ENCODE data around the gene GMCL1.

DNA sequence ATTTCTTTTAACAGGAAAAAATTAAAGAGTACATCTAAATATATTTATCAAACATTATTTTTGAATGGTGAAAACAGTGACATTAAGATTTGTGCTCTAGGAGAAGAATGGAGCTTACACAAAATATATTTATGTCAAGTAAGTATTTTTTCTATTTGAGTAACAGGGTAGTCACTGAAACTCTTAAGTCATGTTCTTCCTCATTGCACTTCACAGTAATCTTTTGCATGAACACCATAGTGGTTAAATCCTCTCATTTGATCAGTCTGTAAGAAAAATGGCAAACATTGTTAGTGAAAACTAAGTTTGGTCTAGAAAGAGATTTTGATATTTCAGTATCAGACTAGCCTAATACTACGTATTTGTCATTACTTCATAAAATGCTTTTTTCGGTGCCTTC, 8.1 kb downstream of the GMCL1 start:
- TF ChIP-seq, protein P1, sequence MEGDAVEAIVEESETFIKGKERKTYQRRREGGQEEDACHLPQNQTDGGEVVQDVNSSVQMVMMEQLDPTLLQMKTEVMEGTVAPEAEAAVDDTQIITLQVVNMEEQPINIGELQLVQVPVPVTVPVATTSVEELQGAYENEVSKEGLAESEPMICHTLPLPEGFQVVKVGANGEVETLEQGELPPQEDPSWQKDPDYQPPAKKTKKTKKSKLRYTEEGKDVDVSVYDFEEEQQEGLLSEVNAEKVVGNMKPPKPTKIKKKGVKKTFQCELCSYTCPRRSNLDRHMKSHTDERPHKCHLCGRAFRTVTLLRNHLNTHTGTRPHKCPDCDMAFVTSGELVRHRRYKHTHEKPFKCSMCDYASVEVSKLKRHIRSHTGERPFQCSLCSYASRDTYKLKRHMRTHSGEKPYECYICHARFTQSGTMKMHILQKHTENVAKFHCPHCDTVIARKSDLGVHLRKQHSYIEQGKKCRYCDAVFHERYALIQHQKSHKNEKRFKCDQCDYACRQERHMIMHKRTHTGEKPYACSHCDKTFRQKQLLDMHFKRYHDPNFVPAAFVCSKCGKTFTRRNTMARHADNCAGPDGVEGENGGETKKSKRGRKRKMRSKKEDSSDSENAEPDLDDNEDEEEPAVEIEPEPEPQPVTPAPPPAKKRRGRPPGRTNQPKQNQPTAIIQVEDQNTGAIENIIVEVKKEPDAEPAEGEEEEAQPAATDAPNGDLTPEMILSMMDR (IDR thresholded peaks at IDR 0.05) = no peak
- TF ChIP-seq EP300 (IDR thresholded peaks at IDR 0.05) = no peak
- TF ChIP-seq POLR2A (IDR thresholded peaks at IDR 0.05) = no peak
- no peak for TF ChIP-seq POLR2AphosphoS5 (IDR thresholded peaks at IDR 0.05)
